ENCODE measurements around the gene PPP1R10.

The PPP1R10 gene

DNA sequence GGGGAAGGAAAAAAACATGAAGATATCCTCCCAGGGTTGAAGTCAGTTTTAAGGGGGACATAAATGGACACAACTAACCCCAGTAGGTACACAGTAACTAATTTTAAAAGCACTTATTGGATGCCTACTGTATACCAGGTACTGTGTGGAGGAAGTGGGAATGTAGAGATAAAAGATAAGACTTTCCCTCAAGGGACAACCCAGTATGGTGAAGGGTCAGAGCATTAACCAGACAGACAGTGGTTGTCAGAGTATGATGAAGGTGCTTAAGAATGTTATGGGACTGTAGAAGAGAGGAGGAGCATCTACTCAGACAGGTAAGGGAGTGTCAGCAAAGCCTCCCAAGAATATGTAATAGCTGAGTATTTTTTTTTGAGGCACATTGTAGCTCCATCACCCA lies 44.9 kb downstream of the PPP1R10 start:
- Histone ChIP-seq H3K4me1 (ENCODE audit: control insufficient read depth in 1 of 2, insufficient read depth in 1 of 2, low read depth in 1 of 2, low read length in 1 of 2) (peaks cover 19 to 20% of the 10 kb centered on the region in 2 experiments), H3K27me3 (no peaks in the 10 kb centered on the region), H3K4me3 (ENCODE audit: low read depth in 1 of 2, low read length in 1 of 2) (peak overlapping the region; percentile 90 to 92), H3K36me3 (peaks cover 5% of the 10 kb centered on the region), H3K9me3 (no peaks in the 10 kb centered on the region), H3K27ac (peak overlapping the region; percentile 90)
- TF ChIP-seq, protein P1, sequence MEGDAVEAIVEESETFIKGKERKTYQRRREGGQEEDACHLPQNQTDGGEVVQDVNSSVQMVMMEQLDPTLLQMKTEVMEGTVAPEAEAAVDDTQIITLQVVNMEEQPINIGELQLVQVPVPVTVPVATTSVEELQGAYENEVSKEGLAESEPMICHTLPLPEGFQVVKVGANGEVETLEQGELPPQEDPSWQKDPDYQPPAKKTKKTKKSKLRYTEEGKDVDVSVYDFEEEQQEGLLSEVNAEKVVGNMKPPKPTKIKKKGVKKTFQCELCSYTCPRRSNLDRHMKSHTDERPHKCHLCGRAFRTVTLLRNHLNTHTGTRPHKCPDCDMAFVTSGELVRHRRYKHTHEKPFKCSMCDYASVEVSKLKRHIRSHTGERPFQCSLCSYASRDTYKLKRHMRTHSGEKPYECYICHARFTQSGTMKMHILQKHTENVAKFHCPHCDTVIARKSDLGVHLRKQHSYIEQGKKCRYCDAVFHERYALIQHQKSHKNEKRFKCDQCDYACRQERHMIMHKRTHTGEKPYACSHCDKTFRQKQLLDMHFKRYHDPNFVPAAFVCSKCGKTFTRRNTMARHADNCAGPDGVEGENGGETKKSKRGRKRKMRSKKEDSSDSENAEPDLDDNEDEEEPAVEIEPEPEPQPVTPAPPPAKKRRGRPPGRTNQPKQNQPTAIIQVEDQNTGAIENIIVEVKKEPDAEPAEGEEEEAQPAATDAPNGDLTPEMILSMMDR (IDR thresholded peaks at IDR 0.05), result no peak

DNA sequence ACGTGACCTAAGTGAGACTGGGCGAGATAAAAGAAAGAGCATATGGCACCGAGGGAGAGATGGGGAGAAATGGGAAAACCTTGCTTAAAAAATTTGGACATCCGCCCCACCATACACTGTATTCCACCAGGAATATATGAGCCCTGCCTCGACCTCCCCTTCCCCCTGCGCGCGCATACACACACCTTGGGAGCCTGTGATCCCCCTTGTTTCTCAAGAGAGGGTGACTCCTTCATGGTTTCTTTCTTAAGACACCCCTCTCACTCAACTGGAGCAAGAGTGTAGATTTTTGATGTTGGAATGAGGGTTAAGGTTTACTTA lies 45.3 kb downstream of the PPP1R10 start:
- TF ChIP-seq, protein P1 (IDR thresholded peaks at IDR 0.05), result no peak
- Histone ChIP-seq H3K36me3 (peaks cover under 1% of the 10 kb centered on the region), H3K4me1 (ENCODE audit: control insufficient read depth in 1 of 2, insufficient read depth in 1 of 2, low read depth in 1 of 2, low read length in 1 of 2) (peaks cover 19 to 20% of the 10 kb centered on the region in 2 experiments)

DNA sequence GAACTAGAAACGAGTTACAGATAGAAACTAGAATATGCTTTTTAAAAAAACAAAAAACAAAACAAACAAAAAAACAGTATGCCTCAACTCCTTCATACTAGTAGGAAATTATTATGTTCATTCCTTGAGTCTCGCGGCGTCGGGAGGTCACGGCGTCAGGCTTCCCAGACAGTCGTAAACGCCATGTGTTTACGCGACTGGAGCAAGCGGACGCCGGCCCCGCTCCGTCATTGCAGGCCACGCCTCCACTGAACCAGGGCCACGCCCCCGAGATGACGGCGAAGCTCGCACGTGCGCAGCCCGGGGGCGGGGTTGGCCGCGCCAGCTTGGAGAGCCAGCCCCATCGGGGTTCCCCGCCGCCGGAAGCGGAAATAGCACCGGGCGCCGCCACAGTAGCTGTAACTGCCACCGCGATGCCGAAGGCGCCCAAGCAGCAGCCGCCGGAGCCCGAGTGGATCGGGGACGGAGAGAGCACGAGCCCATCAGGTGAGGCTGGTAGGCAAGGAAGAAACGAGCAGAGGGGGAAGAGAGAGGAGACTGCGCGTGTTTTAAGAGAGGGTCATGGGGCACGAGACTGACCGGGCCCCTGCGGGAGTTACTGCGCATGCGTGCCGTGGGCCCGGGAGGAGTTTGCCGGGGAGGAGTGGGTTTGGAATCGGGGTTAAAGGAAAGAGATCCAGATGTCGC lies 45.8 kb downstream of the PPP1R10 start, which contains the start of gene ABCF1:
Gene ABCF1, plus strand, starts transcription at position 368 of the 687 bp plus-strand sequence. Its CDS starts 46 bp downstream, at position 414.
- TF ChIP-seq, protein P1 (IDR thresholded peaks at IDR 0.05), result peak; percentile 65
- no peaks in the 10 kb centered on the region for H3K9me3 ChIP-seq
- no peaks in the 10 kb centered on the region for H3K36me3 ChIP-seq
- H3K27ac ChIP-seq, result peak within 1 kb of the TSS; percentile 90
- peak within 1 kb of the TSS; percentile 90 to 92 for H3K4me3 ChIP-seq (ENCODE audit: low read depth in 1 of 2, low read length in 1 of 2)
- H3K27me3 ChIP-seq, result no peaks in the 10 kb centered on the region
- H3K4me1 ChIP-seq (ENCODE audit: control insufficient read depth in 1 of 2, insufficient read depth in 1 of 2, low read depth in 1 of 2, low read length in 1 of 2), result peaks cover 19 to 20% of the 10 kb centered on the region in 2 experiments

More for the DNA sequence above, 45.3 kb downstream of the PPP1R10 start:
- Histone ChIP-seq H3K27ac (peak overlapping the region; percentile 90), H3K4me3 (ENCODE audit: low read depth in 1 of 2, low read length in 1 of 2) (peak overlapping the region; percentile 90 to 92), H3K9me3 (no peaks in the 10 kb centered on the region), H3K27me3 (no peaks in the 10 kb centered on the region)

DNA sequence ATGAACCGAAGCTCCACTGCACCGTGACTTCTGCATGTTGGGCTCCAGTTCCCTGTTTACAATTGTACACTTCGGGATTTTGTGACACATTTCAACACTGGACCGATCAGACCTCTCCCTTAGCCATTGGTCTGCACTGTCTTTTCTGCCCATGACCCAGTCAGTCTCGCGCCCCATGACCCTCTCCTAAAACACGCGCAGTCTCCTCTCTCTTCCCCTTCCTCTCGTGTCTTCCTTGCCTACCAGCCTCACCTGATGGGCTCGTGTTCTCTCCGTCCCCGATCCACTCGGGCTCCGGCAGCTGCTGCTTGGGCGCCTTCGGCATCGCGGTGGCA lies 46.3 kb downstream of the PPP1R10 start:
- TF ChIP-seq, protein P1 (IDR thresholded peaks at IDR 0.05), result no peak
- Histone ChIP-seq H3K4me1 (ENCODE audit: control insufficient read depth in 1 of 2, insufficient read depth in 1 of 2, low read depth in 1 of 2, low read length in 1 of 2) (peaks cover 19 to 20% of the 10 kb centered on the region in 2 experiments), H3K27me3 (no peaks in the 10 kb centered on the region), H3K27ac (peak overlapping the region; percentile 90), H3K4me3 (ENCODE audit: low read depth in 1 of 2, low read length in 1 of 2) (peak overlapping the region; percentile 90 to 92), H3K9me3 (no peaks in the 10 kb centered on the region), H3K36me3 (no peaks in the 10 kb centered on the region)

DNA sequence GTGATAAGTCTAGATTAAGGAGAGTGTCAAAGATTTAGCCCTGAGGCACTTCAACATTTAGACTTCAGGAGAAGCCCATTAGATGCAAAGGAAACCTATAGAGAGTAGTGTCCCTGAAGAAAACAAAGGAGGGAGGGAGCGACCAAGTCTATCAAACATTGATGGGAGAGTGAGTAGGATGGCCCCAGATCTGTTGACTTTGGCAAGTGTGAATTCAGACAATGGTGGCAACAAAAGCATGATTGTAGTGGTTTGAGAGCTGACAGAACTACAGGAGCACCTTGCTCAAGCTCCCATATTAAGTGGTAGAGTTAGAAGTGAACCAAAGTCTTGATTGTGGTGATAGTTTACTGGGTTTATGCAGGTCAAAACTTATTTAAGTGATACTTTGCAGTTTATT lies 46.8 kb downstream of the PPP1R10 start:
- Histone ChIP-seq H3K4me1 (ENCODE audit: control insufficient read depth in 1 of 2, insufficient read depth in 1 of 2, low read depth in 1 of 2, low read length in 1 of 2) (peaks cover 19 to 20% of the 10 kb centered on the region in 2 experiments), H3K27ac (peak overlapping the region; percentile 90), H3K4me3 (ENCODE audit: low read depth in 1 of 2, low read length in 1 of 2) (peak overlapping the region; percentile 90 to 92), H3K36me3 (no peaks in the 10 kb centered on the region), H3K9me3 (no peaks in the 10 kb centered on the region), H3K27me3 (no peaks in the 10 kb centered on the region)
- TF ChIP-seq, protein P1 (IDR thresholded peaks at IDR 0.05), result no peak
